Liver (tissue), 9 donors: ENCODE data around the gene ATP2A3. TPM values are rescaled to one million over a fixed set of nuclear protein-coding genes. Genes with fewer than 3 reads are reported as not detected.

Source experiments
- DNase-seq: peaks from one replicate; pipeline ENCODE4 v3.0.0-alpha.2; 2017; ENCODE audit warnings: low spot score
- H3K27ac ChIP-seq, 2 donors: one replicate each; pipeline ENCODE4 v1.7.0; 2013; ENCODE audit warnings: inconsistent platforms in 2 of 2, low read length in 2 of 2, control low read depth in 1 of 2, low read depth in 1 of 2, mild to moderate bottlenecking in 1 of 2
- H3K27me3 ChIP-seq, 4 donors: one replicate each; pipeline versions ENCODE4 v1.6.1 to v1.7.0; 2013; ENCODE audit warnings: low read length in 3 of 4, inconsistent platforms in 1 of 4, mild to moderate bottlenecking in 1 of 4, moderate library complexity in 1 of 4; ENCODE audit not compliant: control insufficient read depth in 4 of 4, insufficient read depth in 4 of 4
- H3K36me3 ChIP-seq, 4 donors: one replicate each; pipeline versions ENCODE4 v1.6.1 to v1.7.0; 2013; ENCODE audit warnings: low read length in 3 of 4, mild to moderate bottlenecking in 3 of 4, low read depth in 1 of 4, moderate library complexity in 1 of 4; ENCODE audit not compliant: control insufficient read depth in 4 of 4, insufficient read depth in 3 of 4
- H3K4me1 ChIP-seq, 4 donors: one replicate each; pipeline versions ENCODE4 v1.6.1 to v1.7.0; 2013; ENCODE audit warnings: low read length in 3 of 4, mild to moderate bottlenecking in 3 of 4, moderate library complexity in 1 of 4; ENCODE audit not compliant: control insufficient read depth in 4 of 4, insufficient read depth in 4 of 4
- H3K4me3 ChIP-seq, 3 donors: one replicate each; pipeline versions ENCODE4 v1.6.1 to v1.7.0; 2013; ENCODE audit warnings: low read length in 3 of 3, control low read depth in 1 of 3, low read depth in 1 of 3, mild to moderate bottlenecking in 1 of 3
- H3K9ac ChIP-seq, 2 donors: one replicate each; pipeline ENCODE4 v1.7.0; 2013; ENCODE audit warnings: low read length in 2 of 2, mild to moderate bottlenecking in 2 of 2, moderate library complexity in 2 of 2, control low read depth in 1 of 2, low read depth in 1 of 2
- H3K9me3 ChIP-seq, 4 donors: one replicate each; pipeline versions ENCODE4 v1.6.1 to v1.7.0; 2013; ENCODE audit warnings: low read length in 3 of 4; ENCODE audit not compliant: control insufficient read depth in 4 of 4
- EGR1 ChIP-seq, 2 donors: IDR thresholded peaks; 2 replicates each; pipeline ENCODE4 v1.6.1; 2016 to 2018; ENCODE audit warnings: antibody characterized with exemption in 2 of 2, low read depth in 2 of 2
- FOXA1 ChIP-seq: IDR thresholded peaks from 2 replicates; pipeline ENCODE4 v1.6.1; 2016; ENCODE audit warnings: antibody characterized with exemption
- FOXA2 ChIP-seq: IDR thresholded peaks from 2 replicates; pipeline ENCODE4 v1.6.1; 2016; ENCODE audit warnings: antibody characterized with exemption
- GABPA ChIP-seq, 2 donors: IDR thresholded peaks in 1 of 2; conservative IDR thresholded peaks in 1 of 2; 2 replicates each; pipeline ENCODE4 v1.6.1; 2016; ENCODE audit warnings: antibody characterized with exemption in 2 of 2, mild to moderate bottlenecking in 1 of 2, moderate library complexity in 1 of 2
- HNF4A ChIP-seq, 2 donors: conservative IDR thresholded peaks; 2 replicates each; pipeline ENCODE4 v1.6.1; 2016; ENCODE audit warnings: antibody characterized with exemption in 2 of 2, mild to moderate bottlenecking in 2 of 2
- HNF4G ChIP-seq: IDR thresholded peaks from 2 replicates; pipeline ENCODE4 v1.6.1; 2016; ENCODE audit warnings: antibody characterized with exemption
- JUND ChIP-seq, 2 donors: IDR thresholded peaks; 2 replicates each; pipeline ENCODE4 v1.6.1; 2016; ENCODE audit warnings: antibody characterized with exemption in 2 of 2
- NR2F2 ChIP-seq: IDR thresholded peaks from 2 replicates; pipeline ENCODE4 v1.6.1; 2016; ENCODE audit warnings: antibody characterized with exemption
- RAD21 ChIP-seq, 2 donors: IDR thresholded peaks; 2 replicates each; pipeline ENCODE4 v1.6.1; 2016; ENCODE audit warnings: antibody characterized with exemption in 2 of 2, mild to moderate bottlenecking in 2 of 2
- RXRA ChIP-seq, 2 donors: IDR thresholded peaks; 2 replicates each; pipeline ENCODE4 v1.6.1; 2017 to 2018; ENCODE audit warnings: antibody characterized with exemption in 2 of 2, mild to moderate bottlenecking in 1 of 2
- SP1 ChIP-seq: IDR thresholded peaks from 2 replicates; pipeline ENCODE4 v1.6.1; 2018; ENCODE audit warnings: antibody characterized with exemption, mild to moderate bottlenecking
- TAF1 ChIP-seq: conservative IDR thresholded peaks from 2 replicates; pipeline ENCODE4 v1.6.1; 2016; ENCODE audit warnings: antibody characterized with exemption, mild to moderate bottlenecking
- YY1 ChIP-seq: IDR thresholded peaks from 2 replicates; pipeline ENCODE4 v1.6.1; 2016; ENCODE audit warnings: antibody characterized with exemption, mild to moderate bottlenecking
- WGBS: extraction: QIAGEN DNeasy Blood & Tissue Kit; methylation state at CpG from one replicate; pipeline ENCODE4 v1.1.7; 2013; 5-methylcytosine and 5-hydroxymethylcytosine counted together
- polyA plus RNA-seq, 2 donors: library from polyadenylated mRNA; stranded (reverse) in 1 of 2; unstranded in 1 of 2; fragments of 200-250 nt in 1 of 2; fragments of >200 nt in 1 of 2; fragmentation: Nextera tagmentation in 1 of 2; extraction: Ambion mirVana in 1 of 2; gene quantifications; one replicate each; pipeline versions ENCODE4 v1.2.1 to v1.2.3, GENCODE V29; 2013 to 2015
- total RNA-seq, 2 donors: library from RNA; depleted of rRNA; stranded (reverse); fragments of >200 nt; gene quantifications; one replicate each; pipeline ENCODE4 v1.2.3, GENCODE V29; 2014
- TF ChIP-seq, protein P1 (sequence below): IDR thresholded peaks from 2 replicates; pipeline ENCODE4 v1.6.1; 2016; ENCODE audit warnings: antibody characterized with exemption
- TF ChIP-seq, protein P2 (sequence below): IDR thresholded peaks from 2 replicates; pipeline ENCODE4 v1.6.1; 2016; ENCODE audit warnings: antibody characterized with exemption
- TF ChIP-seq, protein P3 (sequence below): IDR thresholded peaks from 2 replicates; pipeline ENCODE4 v1.6.1; 2016; ENCODE audit warnings: antibody characterized with exemption
- TF ChIP-seq, protein P4 (sequence below): IDR thresholded peaks from 2 replicates; pipeline ENCODE4 v1.6.1; 2016; ENCODE audit warnings: antibody characterized with exemption, mild to moderate bottlenecking
- TF ChIP-seq, protein P5 (sequence below): fragments of 150-350 bp; IDR thresholded peaks from 2 replicates; pipeline ENCODE4 v1.5.1; 2017; ENCODE audit warnings: improper control_type of control experiment, low read depth, low read length; ENCODE audit not compliant: missing input control
- donor health status: healthy.
- donor health status: healthy.
- donor health status: healthy.
- donor health status: healthy.
- donor health status: healthy.

Gene ATP2A3
- total and polyA plus RNA-seq, 4 donors, result 1.4 to 17.1 (median 3.2) TPM

DNA sequence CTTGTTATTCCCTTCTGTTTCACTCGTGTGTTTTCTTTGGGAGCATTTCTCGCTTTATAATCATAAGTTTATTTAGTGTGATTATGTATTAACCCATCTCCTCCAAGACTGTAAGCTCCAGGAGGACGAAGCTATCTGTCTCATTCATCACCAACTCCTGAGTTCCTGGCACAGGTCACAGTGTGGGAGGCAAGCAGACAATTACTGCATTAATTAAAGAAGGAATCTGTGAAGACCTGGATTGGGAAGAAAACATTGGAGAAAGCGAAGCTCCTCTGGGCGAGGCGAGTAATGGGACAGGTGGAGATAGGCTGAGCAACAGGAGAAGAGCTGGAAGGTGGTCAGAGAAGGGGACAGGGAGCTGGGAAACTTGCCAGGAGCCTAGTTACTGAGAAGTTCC, 63.6 kb downstream of the ATP2A3 start:
- no peaks in the 10 kb centered on the region for H3K36me3 ChIP-seq
- H3K4me1 ChIP-seq, result no peaks in the 10 kb centered on the region
- H3K4me3 ChIP-seq, result no peak overlapping the region
- H3K9ac ChIP-seq, result no peak overlapping the region
- WGBS, result 76% methylated on average over 6 of the region's 6 CpGs
- no peaks in the 10 kb centered on the region for H3K27me3 ChIP-seq
- no peak overlapping the region for H3K27ac ChIP-seq
- no peaks in the 10 kb centered on the region for H3K9me3 ChIP-seq
- no peak for TF ChIP-seq SP1
- TF ChIP-seq FOXA1, result no peak
- TF ChIP-seq, protein P1, sequence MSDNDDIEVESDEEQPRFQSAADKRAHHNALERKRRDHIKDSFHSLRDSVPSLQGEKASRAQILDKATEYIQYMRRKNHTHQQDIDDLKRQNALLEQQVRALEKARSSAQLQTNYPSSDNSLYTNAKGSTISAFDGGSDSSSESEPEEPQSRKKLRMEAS, result no peak
- TF ChIP-seq RXRA (IDR thresholded peaks at IDR 0.05), result no peak
- TF ChIP-seq NR2F2, result no peak
- no peak for DNase-seq

DNA sequence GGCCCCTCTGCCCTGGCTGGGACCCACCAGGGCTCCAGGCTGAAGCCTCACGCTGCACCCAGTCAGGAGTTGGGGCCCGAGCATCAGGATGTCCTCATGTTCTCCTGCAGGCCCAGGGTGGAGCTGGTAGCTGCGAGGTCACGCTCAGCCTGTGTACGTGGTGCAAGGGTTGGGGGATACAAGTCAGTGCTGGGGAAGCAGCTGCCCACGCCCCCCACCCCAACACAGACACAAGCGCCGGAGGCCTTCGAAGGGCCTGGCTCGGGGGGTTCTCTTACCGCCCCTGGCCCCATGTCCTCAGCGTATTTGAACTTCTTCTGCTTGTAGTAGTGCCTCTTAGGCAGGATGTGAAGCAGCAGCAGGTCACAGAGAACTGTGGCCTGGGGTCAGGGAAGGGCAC, 66.5 kb downstream of the ATP2A3 start:
- WGBS, result 92% methylated on average over 12 of the region's 12 CpGs
- H3K36me3 ChIP-seq, result no peaks in the 10 kb centered on the region

More for the DNA sequence above, 66.5 kb downstream of the ATP2A3 start:
- H3K4me1 ChIP-seq, result peaks cover 2 to 9% (median 5%) of the 10 kb centered on the region in 4 donors
- H3K9ac ChIP-seq, result no peak overlapping the region
- no peak for DNase-seq
- H3K27me3 ChIP-seq, result no peaks in the 10 kb centered on the region
- no peak for TF ChIP-seq RXRA (IDR thresholded peaks at IDR 0.05)
- TF ChIP-seq HNF4A (conservative IDR thresholded peaks at IDR 0.05), result no peak
- TF ChIP-seq JUND (IDR thresholded peaks at IDR 0.05), result no peak
- TF ChIP-seq, protein P2, sequence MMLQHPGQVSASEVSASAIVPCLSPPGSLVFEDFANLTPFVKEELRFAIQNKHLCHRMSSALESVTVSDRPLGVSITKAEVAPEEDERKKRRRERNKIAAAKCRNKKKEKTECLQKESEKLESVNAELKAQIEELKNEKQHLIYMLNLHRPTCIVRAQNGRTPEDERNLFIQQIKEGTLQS, result no peak
- no peak for TF ChIP-seq YY1
- no peak for TF ChIP-seq HNF4G
- no peak for TF ChIP-seq FOXA2
- no peak for TF ChIP-seq NR2F2
- TF ChIP-seq, protein P1, result no peak
- no peak for TF ChIP-seq FOXA1
- no peak for TF ChIP-seq TAF1
- TF ChIP-seq, protein P3, sequence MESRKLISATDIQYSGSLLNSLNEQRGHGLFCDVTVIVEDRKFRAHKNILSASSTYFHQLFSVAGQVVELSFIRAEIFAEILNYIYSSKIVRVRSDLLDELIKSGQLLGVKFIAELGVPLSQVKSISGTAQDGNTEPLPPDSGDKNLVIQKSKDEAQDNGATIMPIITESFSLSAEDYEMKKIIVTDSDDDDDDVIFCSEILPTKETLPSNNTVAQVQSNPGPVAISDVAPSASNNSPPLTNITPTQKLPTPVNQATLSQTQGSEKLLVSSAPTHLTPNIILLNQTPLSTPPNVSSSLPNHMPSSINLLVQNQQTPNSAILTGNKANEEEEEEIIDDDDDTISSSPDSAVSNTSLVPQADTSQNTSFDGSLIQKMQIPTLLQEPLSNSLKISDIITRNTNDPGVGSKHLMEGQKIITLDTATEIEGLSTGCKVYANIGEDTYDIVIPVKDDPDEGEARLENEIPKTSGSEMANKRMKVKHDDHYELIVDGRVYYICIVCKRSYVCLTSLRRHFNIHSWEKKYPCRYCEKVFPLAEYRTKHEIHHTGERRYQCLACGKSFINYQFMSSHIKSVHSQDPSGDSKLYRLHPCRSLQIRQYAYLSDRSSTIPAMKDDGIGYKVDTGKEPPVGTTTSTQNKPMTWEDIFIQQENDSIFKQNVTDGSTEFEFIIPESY, result no peak
- no peak for TF ChIP-seq EGR1 (IDR thresholded peaks at IDR 0.05; ENCODE audit: low read depth in 2 of 2)
- TF ChIP-seq, protein P4, sequence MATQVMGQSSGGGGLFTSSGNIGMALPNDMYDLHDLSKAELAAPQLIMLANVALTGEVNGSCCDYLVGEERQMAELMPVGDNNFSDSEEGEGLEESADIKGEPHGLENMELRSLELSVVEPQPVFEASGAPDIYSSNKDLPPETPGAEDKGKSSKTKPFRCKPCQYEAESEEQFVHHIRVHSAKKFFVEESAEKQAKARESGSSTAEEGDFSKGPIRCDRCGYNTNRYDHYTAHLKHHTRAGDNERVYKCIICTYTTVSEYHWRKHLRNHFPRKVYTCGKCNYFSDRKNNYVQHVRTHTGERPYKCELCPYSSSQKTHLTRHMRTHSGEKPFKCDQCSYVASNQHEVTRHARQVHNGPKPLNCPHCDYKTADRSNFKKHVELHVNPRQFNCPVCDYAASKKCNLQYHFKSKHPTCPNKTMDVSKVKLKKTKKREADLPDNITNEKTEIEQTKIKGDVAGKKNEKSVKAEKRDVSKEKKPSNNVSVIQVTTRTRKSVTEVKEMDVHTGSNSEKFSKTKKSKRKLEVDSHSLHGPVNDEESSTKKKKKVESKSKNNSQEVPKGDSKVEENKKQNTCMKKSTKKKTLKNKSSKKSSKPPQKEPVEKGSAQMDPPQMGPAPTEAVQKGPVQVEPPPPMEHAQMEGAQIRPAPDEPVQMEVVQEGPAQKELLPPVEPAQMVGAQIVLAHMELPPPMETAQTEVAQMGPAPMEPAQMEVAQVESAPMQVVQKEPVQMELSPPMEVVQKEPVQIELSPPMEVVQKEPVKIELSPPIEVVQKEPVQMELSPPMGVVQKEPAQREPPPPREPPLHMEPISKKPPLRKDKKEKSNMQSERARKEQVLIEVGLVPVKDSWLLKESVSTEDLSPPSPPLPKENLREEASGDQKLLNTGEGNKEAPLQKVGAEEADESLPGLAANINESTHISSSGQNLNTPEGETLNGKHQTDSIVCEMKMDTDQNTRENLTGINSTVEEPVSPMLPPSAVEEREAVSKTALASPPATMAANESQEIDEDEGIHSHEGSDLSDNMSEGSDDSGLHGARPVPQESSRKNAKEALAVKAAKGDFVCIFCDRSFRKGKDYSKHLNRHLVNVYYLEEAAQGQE, result no peak
- TF ChIP-seq GABPA (IDR thresholded peaks at IDR 0.05 in 1 of 2, conservative IDR thresholded peaks at IDR 0.05 in 1 of 2), result no peak
- no peak for TF ChIP-seq RAD21 (IDR thresholded peaks at IDR 0.05)
- TF ChIP-seq, protein P5, sequence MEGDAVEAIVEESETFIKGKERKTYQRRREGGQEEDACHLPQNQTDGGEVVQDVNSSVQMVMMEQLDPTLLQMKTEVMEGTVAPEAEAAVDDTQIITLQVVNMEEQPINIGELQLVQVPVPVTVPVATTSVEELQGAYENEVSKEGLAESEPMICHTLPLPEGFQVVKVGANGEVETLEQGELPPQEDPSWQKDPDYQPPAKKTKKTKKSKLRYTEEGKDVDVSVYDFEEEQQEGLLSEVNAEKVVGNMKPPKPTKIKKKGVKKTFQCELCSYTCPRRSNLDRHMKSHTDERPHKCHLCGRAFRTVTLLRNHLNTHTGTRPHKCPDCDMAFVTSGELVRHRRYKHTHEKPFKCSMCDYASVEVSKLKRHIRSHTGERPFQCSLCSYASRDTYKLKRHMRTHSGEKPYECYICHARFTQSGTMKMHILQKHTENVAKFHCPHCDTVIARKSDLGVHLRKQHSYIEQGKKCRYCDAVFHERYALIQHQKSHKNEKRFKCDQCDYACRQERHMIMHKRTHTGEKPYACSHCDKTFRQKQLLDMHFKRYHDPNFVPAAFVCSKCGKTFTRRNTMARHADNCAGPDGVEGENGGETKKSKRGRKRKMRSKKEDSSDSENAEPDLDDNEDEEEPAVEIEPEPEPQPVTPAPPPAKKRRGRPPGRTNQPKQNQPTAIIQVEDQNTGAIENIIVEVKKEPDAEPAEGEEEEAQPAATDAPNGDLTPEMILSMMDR, result no peak
- TF ChIP-seq SP1, result no peak
- H3K27ac ChIP-seq, result no peak overlapping the region
- H3K9me3 ChIP-seq, result no peaks in the 10 kb centered on the region
- no peak overlapping the region for H3K4me3 ChIP-seq
